Islet of Langerhans (tissue), 1 donor: Measurements from ENCODE around the gene TMEM217.
A peak's percentile ranks its signal among the peaks of the same experiment; 100 is the strongest.

Source experiments
- FAIRE-seq: peaks from one replicate; lab custom pipeline; 2011; peaks lifted over from hg19 to GRCh38; lab: Jason Lieb, UNC

The TMEM217 gene

GRCh38 chr6:37243131-37243815, 14.7 kb downstream of the TMEM217 start:
- FAIRE-seq, result no peak

- FAIRE-seq, result no peak
Observed at GRCh38 chr6:37242429-37243052, 15.4 kb downstream of the TMEM217 start.

GRCh38 chr6:37241775-37242428, 16.0 kb downstream of the TMEM217 start:
- FAIRE-seq, result no peak

GRCh38 chr6:37241131-37241530, 16.8 kb downstream of the TMEM217 start:
- FAIRE-seq, result no peak

- FAIRE-seq, result no peak
Observed at GRCh38 chr6:37239950-37240713, 17.8 kb downstream of the TMEM217 start.

- no peak for FAIRE-seq
Observed at GRCh38 chr6:37239526-37239925, 18.4 kb downstream of the TMEM217 start.

GRCh38 chr6:37238381-37238780, 19.6 kb downstream of the TMEM217 start:
- no peak for FAIRE-seq

GRCh38 chr6:37237789-37238188, 20.2 kb downstream of the TMEM217 start:
- no peak for FAIRE-seq

- no peak for FAIRE-seq
Observed at GRCh38 chr6:37236921-37237320, 21.0 kb downstream of the TMEM217 start.

- FAIRE-seq, result no peak
Observed at GRCh38 chr6:37233541-37233940, 24.4 kb downstream of the TMEM217 start.

- FAIRE-seq, result no peak
Observed at GRCh38 chr6:37232430-37233017, 25.4 kb downstream of the TMEM217 start.

GRCh38 chr6:37230104-37230503, 27.8 kb downstream of the TMEM217 start:
- FAIRE-seq, result no peak

GRCh38 chr6:37225350-37226169, 32.4 kb downstream of the TMEM217 start:
- no peak for FAIRE-seq

GRCh38 chr6:37222992-37223391, 35.0 kb downstream of the TMEM217 start:
- no peak for FAIRE-seq

- no peak for FAIRE-seq
Observed at GRCh38 chr6:37222125-37222967, 35.6 kb downstream of the TMEM217 start.

- FAIRE-seq, result no peak
Observed at GRCh38 chr6:37221585-37222124, 36.3 kb downstream of the TMEM217 start.

- FAIRE-seq, result no peak
Observed at GRCh38 chr6:37218511-37218910, 39.4 kb downstream of the TMEM217 start.

- no peak for FAIRE-seq
Observed at GRCh38 chr6:37218061-37218460, 39.9 kb downstream of the TMEM217 start.

GRCh38 chr6:37212268-37212667, 45.7 kb downstream of the TMEM217 start:
- no peak for FAIRE-seq

GRCh38 chr6:37210313-37210968, 47.5 kb downstream of the TMEM217 start:
- FAIRE-seq, result peak; percentile 55
